Measurements from ENCODE around the gene R3HDM2.

- TF ChIP-seq CTCF (IDR thresholded peaks at IDR 0.05) (no peak), POLR2A (IDR thresholded peaks at IDR 0.05) (no peak), EP300 (IDR thresholded peaks at IDR 0.05) (no peak)
These were observed 168.6 kb downstream of the R3HDM2 start for GRCh38 chr12:57262126-57262822.
